Activated CD8-positive, alpha-beta T cell treated with anti-CD3 and anti-CD28 coated beads, Interleukin-2, amount 10 ng/mL, durations not matched to agents 7 days and 5 days (primary cell): ENCODE data around the gene CXCL3. TPM values are rescaled to one million over a fixed set of nuclear protein-coding genes. Genes with fewer than 3 reads are reported as not detected.

Source experiments
- total RNA-seq, 2 experiments: library from RNA; stranded (reverse); gene quantifications; one replicate each; pipeline ENCODE4 v1.2.3, GENCODE V29; 2021

CXCL3 gene
- total RNA-seq, 2 experiments from 2014 or later = not detected

Other genes starting within 250 kb of the CXCL3 start
- gene CXCL6, start 202.0 kb downstream of the CXCL3 start, total RNA-seq = not detected
- gene PF4V1, start 185.4 kb downstream of the CXCL3 start, total RNA-seq = not detected
- not detected for gene CXCL1, start 169.3 kb downstream of the CXCL3 start, total RNA-seq
- not detected for gene PF4, start 56.7 kb downstream of the CXCL3 start, total RNA-seq
- gene PPBP, start 50.5 kb downstream of the CXCL3 start, total RNA-seq = not detected
- not detected for gene CXCL5, start 40.0 kb downstream of the CXCL3 start, total RNA-seq
- not detected for gene CXCL2, start 60.5 kb upstream of the CXCL3 start, total RNA-seq
- gene MTHFD2L, start 119.4 kb upstream of the CXCL3 start, total RNA-seq = 1 to 10 TPM; 5.3 to 5.5 TPM